ENCODE measurements around the gene HSP90B1.

The HSP90B1 gene

GRCh38 chr12:103930034-103930786, at the start of gene HSP90B1:
TSS of gene HSP90B1 (plus strand) at chr12:103930410. CDS start at chr12:103930516, 106 bp downstream.
- H3K27ac ChIP-seq: peak within 1 kb of the TSS; percentile 69
- peak; percentile 99 for DNase-seq (ENCODE audit: low read depth, low spot score)

GRCh38 chr12:103881261-103881660, 48.9 kb upstream of the HSP90B1 start:
- no peak for DNase-seq (ENCODE audit: low read depth, low spot score)

GRCh38 chr12:103882861-103883596, 47.2 kb upstream of the HSP90B1 start:
- DNase-seq (ENCODE audit: low read depth, low spot score): peak; percentile 57
- H3K27ac ChIP-seq: peak overlapping the region; percentile 76

More at GRCh38 chr12:103881261-103881660, 48.9 kb upstream of the HSP90B1 start:
- H3K27ac ChIP-seq: peak overlapping the region; percentile 76

- no peak overlapping the region for H3K27ac ChIP-seq
- no peak for DNase-seq (ENCODE audit: low read depth, low spot score)
These were observed 46.3 kb upstream of the HSP90B1 start for GRCh38 chr12:103883908-103884307.

GRCh38 chr12:103884316-103884715, 45.9 kb upstream of the HSP90B1 start:
- no peak for DNase-seq (ENCODE audit: low read depth, low spot score)
- no peak overlapping the region for H3K27ac ChIP-seq

- no peak for DNase-seq (ENCODE audit: low read depth, low spot score)
- no peak overlapping the region for H3K27ac ChIP-seq
These were observed 43.9 kb upstream of the HSP90B1 start for GRCh38 chr12:103886195-103886797.

- no peak for DNase-seq (ENCODE audit: low read depth, low spot score)
- H3K27ac ChIP-seq: no peak overlapping the region
These were observed 42.5 kb upstream of the HSP90B1 start for GRCh38 chr12:103887738-103888137.

GRCh38 chr12:103897316-103897715, 32.9 kb upstream of the HSP90B1 start:
- no peak for DNase-seq (ENCODE audit: low read depth, low spot score)
- H3K27ac ChIP-seq: no peak overlapping the region

- DNase-seq (ENCODE audit: low read depth, low spot score): no peak
- no peak overlapping the region for H3K27ac ChIP-seq
These were observed 28.6 kb upstream of the HSP90B1 start for GRCh38 chr12:103901518-103902173.

- DNase-seq (ENCODE audit: low read depth, low spot score): no peak
These were observed 26.2 kb upstream of the HSP90B1 start for GRCh38 chr12:103903993-103904392.

GRCh38 chr12:103905730-103906349, 24.4 kb upstream of the HSP90B1 start:
- DNase-seq (ENCODE audit: low read depth, low spot score): peak; percentile 64
- H3K27ac ChIP-seq: peak overlapping the region; percentile 45

More at GRCh38 chr12:103903993-103904392, 26.2 kb upstream of the HSP90B1 start:
- H3K27ac ChIP-seq: no peak overlapping the region

- no peak overlapping the region for H3K27ac ChIP-seq
- no peak for DNase-seq (ENCODE audit: low read depth, low spot score)
These were observed 22.0 kb upstream of the HSP90B1 start for GRCh38 chr12:103908246-103908541.

- DNase-seq (ENCODE audit: low read depth, low spot score): no peak
- H3K27ac ChIP-seq: no peak overlapping the region
These were observed 21.3 kb upstream of the HSP90B1 start for GRCh38 chr12:103908877-103909276.

- no peak for DNase-seq (ENCODE audit: low read depth, low spot score)
- no peak overlapping the region for H3K27ac ChIP-seq
These were observed 20.4 kb upstream of the HSP90B1 start for GRCh38 chr12:103909811-103910210.

- H3K27ac ChIP-seq: no peak overlapping the region
- DNase-seq (ENCODE audit: low read depth, low spot score): no peak
These were observed 18.1 kb upstream of the HSP90B1 start for GRCh38 chr12:103912069-103912468.

- H3K27ac ChIP-seq: no peak overlapping the region
- no peak for DNase-seq (ENCODE audit: low read depth, low spot score)
These were observed 17.1 kb upstream of the HSP90B1 start for GRCh38 chr12:103913100-103913499.

- no peak overlapping the region for H3K27ac ChIP-seq
- DNase-seq (ENCODE audit: low read depth, low spot score): no peak
These were observed 14.9 kb upstream of the HSP90B1 start for GRCh38 chr12:103915306-103915705.

GRCh38 chr12:103917873-103918272, 12.3 kb upstream of the HSP90B1 start:
- no peak overlapping the region for H3K27ac ChIP-seq
- no peak for DNase-seq (ENCODE audit: low read depth, low spot score)

GRCh38 chr12:103924761-103925641, 5.2 kb upstream of the HSP90B1 start:
- no peak overlapping the region for H3K27ac ChIP-seq
- peak; percentile 56 for DNase-seq (ENCODE audit: low read depth, low spot score)

Data from epithelial cell of prostate (primary cell).